OCI-LY3 (cell line): ENCODE measurements around the gene SYNE1.

Experiments
- EZH2phosphoT487 ChIP-seq: fragments of 200-600 bp; shearing (Covaris generic); IDR thresholded peaks from 2 replicates; pipeline ENCODE4 v1.6.1; 2018; ENCODE audit warnings: antibody characterized with exemption, mixed run types, low read depth
- TF ChIP-seq, protein P1 (sequence below): fragments of 200-600, 300-600 bp; sonication (generic); IDR thresholded peaks from 2 replicates; pipeline ENCODE4 v1.5.1; 2014; ENCODE audit warnings: antibody characterized with exemption, low read length, low read depth

DNA sequence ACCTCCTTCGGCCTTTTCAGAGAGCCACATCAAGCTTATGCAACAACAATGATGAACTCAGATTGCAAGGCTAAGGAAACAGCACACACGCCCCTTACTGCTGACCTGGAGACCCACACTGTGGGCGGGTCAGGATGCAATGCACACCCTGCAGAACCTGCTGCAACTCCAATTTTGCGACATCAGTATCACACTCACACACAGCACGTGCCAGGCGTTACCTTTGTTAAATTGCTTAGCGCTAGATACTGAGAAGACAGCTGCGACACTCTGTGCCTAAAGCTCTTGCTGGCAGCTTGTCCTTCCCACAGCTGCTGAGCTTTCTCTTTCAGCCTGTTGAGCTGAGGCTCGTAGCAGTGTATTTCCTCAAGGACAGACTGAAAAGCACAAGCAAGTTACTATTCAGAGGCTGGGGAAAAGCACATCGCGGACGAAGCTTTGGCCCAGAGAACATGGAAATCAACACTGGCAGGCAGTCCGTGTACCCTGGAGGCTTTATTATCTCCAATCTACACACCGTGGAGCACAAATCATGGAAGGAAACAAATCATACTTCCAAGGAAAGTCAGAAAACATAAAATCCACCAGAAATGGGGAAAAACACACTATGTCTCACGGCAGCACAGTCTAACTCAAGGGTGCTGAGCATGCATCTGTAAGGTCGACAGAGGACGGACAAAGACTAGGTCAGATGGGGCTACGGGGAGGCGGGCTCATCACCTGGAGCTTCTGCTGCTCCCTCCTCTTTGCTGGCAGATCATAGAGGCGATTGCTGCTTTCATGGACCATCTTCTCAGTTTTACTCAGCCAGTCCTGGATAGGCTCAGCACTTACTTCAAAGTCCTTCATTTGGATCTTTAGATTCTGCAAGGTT is 268.2 kb downstream of the SYNE1 start:
- TF ChIP-seq, protein P1, sequence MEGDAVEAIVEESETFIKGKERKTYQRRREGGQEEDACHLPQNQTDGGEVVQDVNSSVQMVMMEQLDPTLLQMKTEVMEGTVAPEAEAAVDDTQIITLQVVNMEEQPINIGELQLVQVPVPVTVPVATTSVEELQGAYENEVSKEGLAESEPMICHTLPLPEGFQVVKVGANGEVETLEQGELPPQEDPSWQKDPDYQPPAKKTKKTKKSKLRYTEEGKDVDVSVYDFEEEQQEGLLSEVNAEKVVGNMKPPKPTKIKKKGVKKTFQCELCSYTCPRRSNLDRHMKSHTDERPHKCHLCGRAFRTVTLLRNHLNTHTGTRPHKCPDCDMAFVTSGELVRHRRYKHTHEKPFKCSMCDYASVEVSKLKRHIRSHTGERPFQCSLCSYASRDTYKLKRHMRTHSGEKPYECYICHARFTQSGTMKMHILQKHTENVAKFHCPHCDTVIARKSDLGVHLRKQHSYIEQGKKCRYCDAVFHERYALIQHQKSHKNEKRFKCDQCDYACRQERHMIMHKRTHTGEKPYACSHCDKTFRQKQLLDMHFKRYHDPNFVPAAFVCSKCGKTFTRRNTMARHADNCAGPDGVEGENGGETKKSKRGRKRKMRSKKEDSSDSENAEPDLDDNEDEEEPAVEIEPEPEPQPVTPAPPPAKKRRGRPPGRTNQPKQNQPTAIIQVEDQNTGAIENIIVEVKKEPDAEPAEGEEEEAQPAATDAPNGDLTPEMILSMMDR: no peak
- no peak for TF ChIP-seq EZH2phosphoT487
